HG03457 (cell line): ENCODE measurements around the gene CAMK2D.

Experiments
- ATAC-seq: cut with Tn5 transposase; IDR thresholded peaks from one replicate; pipeline ENCODE4 v1.9.1; 2021; ENCODE audit warnings: moderate number of reproducible peaks; ENCODE audit not compliant: unreplicated experiment

Gene CAMK2D

DNA sequence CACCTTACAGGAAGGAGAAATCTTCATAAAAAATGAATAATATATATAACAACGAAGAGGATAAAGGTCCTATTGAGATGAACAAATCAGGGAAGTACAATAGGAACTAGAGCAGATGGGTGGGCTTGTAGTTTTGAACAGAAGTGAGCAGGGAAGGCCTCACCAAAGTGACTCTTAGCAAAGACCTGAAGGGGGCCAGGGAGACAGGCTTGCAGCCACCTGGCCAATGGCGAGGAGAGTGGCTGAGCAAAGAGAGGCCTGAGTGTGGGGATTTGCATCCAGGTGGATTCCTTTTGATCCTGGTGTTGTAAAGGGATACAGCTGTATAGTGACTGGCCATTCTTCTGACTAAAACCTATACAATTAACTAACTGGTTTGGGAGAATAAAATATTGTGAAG, 354.1 kb downstream of the CAMK2D start:
- no peak for ATAC-seq

DNA sequence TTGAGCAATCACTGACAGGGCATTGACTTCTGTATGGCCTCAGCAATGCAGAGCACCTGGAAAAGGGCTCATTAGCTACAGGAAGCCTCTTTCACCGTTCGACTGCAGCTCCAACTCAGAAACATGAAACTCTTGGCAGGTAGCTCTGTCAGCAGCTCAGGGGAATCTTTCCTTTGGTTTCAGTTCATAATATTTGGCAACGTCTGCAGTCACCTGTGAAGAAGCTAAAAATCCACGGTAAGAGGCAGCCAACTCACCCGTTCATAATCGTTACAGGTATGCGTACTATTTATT, 354.9 kb downstream of the CAMK2D start:
- ATAC-seq: no peak

- no peak for ATAC-seq
These were observed 355.4 kb downstream of the CAMK2D start for GRCh38 chr4:113405874-113406722.

- no peak for ATAC-seq
These were observed 356.7 kb downstream of the CAMK2D start for GRCh38 chr4:113404841-113405240.

DNA sequence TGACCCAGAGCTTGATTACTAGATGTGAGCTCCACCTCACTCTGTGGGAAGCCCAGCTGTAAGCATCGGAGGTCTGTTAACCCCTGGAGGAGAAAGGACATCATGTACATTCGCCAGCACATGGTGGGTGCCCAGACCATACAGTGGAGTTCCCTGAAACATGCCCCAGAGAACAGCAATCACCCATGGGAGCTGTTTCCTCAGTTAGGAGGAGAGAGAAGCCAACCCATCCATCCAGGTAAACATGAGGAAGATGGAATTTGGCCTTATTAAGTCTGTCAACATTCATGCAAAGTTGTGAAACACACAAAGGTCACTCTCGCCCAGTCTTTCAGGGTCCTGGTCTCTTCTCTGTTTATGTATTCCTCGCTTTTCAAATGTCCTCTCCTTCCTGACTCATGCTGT, 357.4 kb downstream of the CAMK2D start:
- no peak for ATAC-seq
